ENCODE data around the gene TPM2. TPM values are rescaled to one million over a fixed set of nuclear protein-coding genes. Genes with fewer than 3 reads are reported as not detected.
A peak's percentile ranks its signal among the peaks of the same experiment; 100 is the strongest.

Gene TPM2
- total and polyA plus RNA-seq, 8 donors: 11.3 to 227 (median 23.4) TPM

GRCh38 chr9:35656831-35657545 is 32.7 kb downstream of the TPM2 start:
- peaks cover 21 to 40% (median 29%) of the 10 kb centered on the region in 3 donors for H3K4me1 ChIP-seq
- ATAC-seq (peak; percentile 2 to 25 (median 12)), DNase-seq (no peak), FAIRE-seq (no peak)
- H3K9me3 ChIP-seq: no peaks in the 10 kb centered on the region
- peak overlapping the region; percentile 94 to 100 (median 100) for H3K27ac ChIP-seq
- no peaks in the 10 kb centered on the region for H3K36me3 ChIP-seq
- WGBS, 2 donors: 23% methylated on average over 25 of the region's 25 CpGs
- H3K4me3 ChIP-seq: peak overlapping the region in 2 of 4 donors; percentile 37 to 97
- H3K27me3 ChIP-seq: no peaks in the 10 kb centered on the region
- intact Hi-C loops (cut with DNase I): no loop called here
- TF ChIP-seq CTCF (IDR thresholded peaks at IDR 0.05): no peak

- FAIRE-seq: no peak
- no peaks in the 10 kb centered on the region for H3K9me3 ChIP-seq
- H3K27ac ChIP-seq: no peak overlapping the region
- 83 to 85% methylated on average over 17 of the region's 17 CpGs for WGBS, 2 donors
- TF ChIP-seq CTCF (IDR thresholded peaks at IDR 0.05): no peak
- ATAC-seq: no peak
- intact Hi-C loops (cut with DNase I): no loop called here
- peaks cover 20 to 41% (median 23%) of the 10 kb centered on the region in 3 donors for H3K4me1 ChIP-seq
- no peaks in the 10 kb centered on the region for H3K36me3 ChIP-seq
- DNase-seq: no peak
- no peak overlapping the region for H3K4me3 ChIP-seq
- H3K27me3 ChIP-seq: no peaks in the 10 kb centered on the region
Measured at GRCh38 chr9:35656348-35656747, 33.4 kb downstream of the TPM2 start.

GRCh38 chr9:35653611-35654010 is 36.1 kb downstream of the TPM2 start:
- no peak for DNase-seq
- Histone ChIP-seq H3K36me3 (no peaks in the 10 kb centered on the region), H3K4me3 (no peak overlapping the region), H3K9me3 (no peaks in the 10 kb centered on the region), H3K4me1 (peaks cover 0 to 18% (median 5%) of the 10 kb centered on the region in 3 donors), H3K27ac (no peak overlapping the region), H3K27me3 (no peaks in the 10 kb centered on the region)
- no peak for ATAC-seq
- intact Hi-C loops (cut with DNase I): no loop called here
- TF ChIP-seq CTCF (IDR thresholded peaks at IDR 0.05): no peak
- 92 to 93% methylated on average over 2 of the region's 2 CpGs for WGBS, 2 donors
- FAIRE-seq: no peak

GRCh38 chr9:35652829-35653209 is 36.9 kb downstream of the TPM2 start:
- FAIRE-seq (no peak), DNase-seq (no peak), ATAC-seq (no peak)
- 89 to 98% methylated on average over 8 of the region's 8 CpGs for WGBS, 2 donors
- Histone ChIP-seq H3K4me1 (peaks cover 0 to 18% (median 5%) of the 10 kb centered on the region in 3 donors), H3K9me3 (no peaks in the 10 kb centered on the region), H3K36me3 (no peaks in the 10 kb centered on the region), H3K27ac (peak overlapping the region in 1 of 4 donors; percentile 28), H3K4me3 (no peak overlapping the region), H3K27me3 (no peaks in the 10 kb centered on the region)
- TF ChIP-seq CTCF (IDR thresholded peaks at IDR 0.05): no peak
- intact Hi-C loops (cut with DNase I): no loop called here
